Breast epithelium (tissue), 3 donors: ENCODE data around the gene BDKRB2.

Experiments
- POLR2A ChIP-seq: fragments of 450-650 bp; IDR thresholded peaks from one replicate; pipeline ENCODE4 v1.6.1; 2016; ENCODE audit warnings: antibody characterized with exemption, mild to moderate bottlenecking, moderate library complexity
- POLR2AphosphoS5 ChIP-seq, 3 donors: sonication (generic); formaldehyde crosslinking; IDR thresholded peaks; one replicate each; pipeline ENCODE4 v1.6.1; 2017; ENCODE audit warnings: antibody characterized with exemption in 3 of 3
- TF ChIP-seq, protein P1 (sequence below), 3 donors: fragments of 450-650 bp; IDR thresholded peaks; one replicate each; pipeline ENCODE4 v1.5.1; 2016 to 2017; ENCODE audit warnings: antibody characterized with exemption in 3 of 3, mild to moderate bottlenecking in 3 of 3, moderate library complexity in 3 of 3

- TF ChIP-seq, protein P1, sequence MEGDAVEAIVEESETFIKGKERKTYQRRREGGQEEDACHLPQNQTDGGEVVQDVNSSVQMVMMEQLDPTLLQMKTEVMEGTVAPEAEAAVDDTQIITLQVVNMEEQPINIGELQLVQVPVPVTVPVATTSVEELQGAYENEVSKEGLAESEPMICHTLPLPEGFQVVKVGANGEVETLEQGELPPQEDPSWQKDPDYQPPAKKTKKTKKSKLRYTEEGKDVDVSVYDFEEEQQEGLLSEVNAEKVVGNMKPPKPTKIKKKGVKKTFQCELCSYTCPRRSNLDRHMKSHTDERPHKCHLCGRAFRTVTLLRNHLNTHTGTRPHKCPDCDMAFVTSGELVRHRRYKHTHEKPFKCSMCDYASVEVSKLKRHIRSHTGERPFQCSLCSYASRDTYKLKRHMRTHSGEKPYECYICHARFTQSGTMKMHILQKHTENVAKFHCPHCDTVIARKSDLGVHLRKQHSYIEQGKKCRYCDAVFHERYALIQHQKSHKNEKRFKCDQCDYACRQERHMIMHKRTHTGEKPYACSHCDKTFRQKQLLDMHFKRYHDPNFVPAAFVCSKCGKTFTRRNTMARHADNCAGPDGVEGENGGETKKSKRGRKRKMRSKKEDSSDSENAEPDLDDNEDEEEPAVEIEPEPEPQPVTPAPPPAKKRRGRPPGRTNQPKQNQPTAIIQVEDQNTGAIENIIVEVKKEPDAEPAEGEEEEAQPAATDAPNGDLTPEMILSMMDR (IDR thresholded peaks at IDR 0.05) = no peak
- TF ChIP-seq POLR2A (no peak), POLR2AphosphoS5 (IDR thresholded peaks at IDR 0.05) (no peak)
Measured at GRCh38 chr14:96194657-96195431, 9.8 kb upstream of the BDKRB2 start.
